PC-9 (cell line): ENCODE measurements around the gene GHITM. TPM values are rescaled to one million over a fixed set of nuclear protein-coding genes. Genes with fewer than 3 reads are reported as not detected.

Experiments
- BruUV-seq: library from RNA; stranded (reverse); fragments of 400-500 nt; replicated peaks from 2 replicates; lab custom pipeline; 2021; lab: Mats Ljungman, UMichigan
- CTCF ChIA-PET: fragments of 300-600 bp; sonication (Branson Sonifier 250); formaldehyde crosslinking; loops from one replicate; lab custom pipeline; 2022; ENCODE audit warnings: antibody characterized with exemption; lab: Charles Lee
- POLR2A ChIA-PET: fragments of 300-600 bp; sonication (Branson Sonifier 250); formaldehyde crosslinking; loops from one replicate; lab custom pipeline; 2022; ENCODE audit warnings: antibody characterized with exemption; ENCODE audit not compliant: unreplicated experiment; lab: Charles Lee
- DNase-seq, 2 experiments: peaks; one replicate each; pipeline versions ENCODE4 v3.0.0 to v3.0.0-alpha.2; 2015 to 2022; ENCODE audit warnings: mixed read lengths in 1 of 2
- H2AFZ ChIP-seq: fragments of 200-600 bp; sonication (generic); 2 replicates; pipeline ENCODE4 v1.8.1; 2017; ENCODE audit warnings: antibody characterized with exemption
- H3F3A ChIP-seq: fragments of 200-600 bp; sonication (generic); 2 replicates; pipeline ENCODE4 v1.8.1; 2017; ENCODE audit warnings: antibody characterized with exemption, mild to moderate bottlenecking, low read depth; ENCODE audit not compliant: insufficient read depth
- H3K27ac ChIP-seq: fragments of 200-600 bp; sonication (generic); 2 replicates; pipeline ENCODE4 v1.6.1; 2016; ENCODE audit warnings: mixed run types
- H3K27me3 ChIP-seq: fragments of 200-600 bp; sonication (generic); 2 replicates; pipeline ENCODE4 v1.6.1; 2016; ENCODE audit warnings: low read depth, mixed run types; ENCODE audit not compliant: insufficient read depth
- H3K36me3 ChIP-seq: fragments of 200-600 bp; sonication (generic); 2 replicates; pipeline ENCODE4 v1.6.1; 2016; ENCODE audit warnings: low read depth, mixed run types
- H3K4me1 ChIP-seq: fragments of 200-600 bp; sonication (generic); replicated peaks from 2 replicates; pipeline ENCODE4 v1.6.1; 2016; ENCODE audit warnings: mixed run types; ENCODE audit not compliant: insufficient read depth
- H3K4me2 ChIP-seq: fragments of 200-600 bp; sonication (generic); 2 replicates; pipeline ENCODE4 v1.6.1; 2017; ENCODE audit warnings: mixed run types
- H3K4me3 ChIP-seq: fragments of 200-600 bp; sonication (generic); 2 replicates; pipeline ENCODE4 v1.6.1; 2016; ENCODE audit warnings: mixed run types
- H3K79me2 ChIP-seq: fragments of 200-600 bp; sonication (generic); 2 replicates; pipeline ENCODE4 v1.6.1; 2017; ENCODE audit warnings: low read depth, mixed run types
- H3K9me2 ChIP-seq: fragments of 200-600 bp; sonication (generic); 2 replicates; pipeline ENCODE4 v1.8.1; 2017; ENCODE audit warnings: mild to moderate bottlenecking; ENCODE audit not compliant: insufficient read depth
- H3K9me3 ChIP-seq: fragments of 200-600 bp; sonication (generic); 2 replicates; pipeline ENCODE4 v1.8.1; 2016; ENCODE audit warnings: low read depth; ENCODE audit not compliant: insufficient read depth
- H4K20me1 ChIP-seq: fragments of 200-600 bp; sonication (generic); 2 replicates; pipeline ENCODE4 v1.8.1; 2017; ENCODE audit not compliant: insufficient read depth
- CTCF ChIP-seq: fragments of 200-600 bp; sonication (generic); conservative IDR thresholded peaks from 2 replicates; pipeline ENCODE4 v1.6.1; 2017; ENCODE audit warnings: mixed run types, antibody characterized with exemption, mild to moderate bottlenecking, moderate library complexity
- EZH2 ChIP-seq: fragments of 200-600 bp; sonication (generic); IDR thresholded peaks from 2 replicates; pipeline ENCODE4 v1.8.0; 2017; ENCODE audit warnings: antibody characterized with exemption, low read depth
- intact Hi-C: fragments of 100-400 bp; cut with micrococcal nuclease; formaldehyde crosslinking; loops from one replicate; pipeline ENCODE4 v1.10.0; 2022; ENCODE audit not compliant: unreplicated experiment
- total RNA-seq: library from RNA; stranded (reverse); gene quantifications from 2 replicates; pipeline ENCODE4 v1.2.3, GENCODE V29; 2021

GHITM gene
- total RNA-seq, 1 experiment from 2014 or later, result 291 TPM

GRCh38 chr10:84196941-84197340 lies 57.6 kb downstream of the GHITM start:
- Histone ChIP-seq H3K27ac (no peak overlapping the region), H3K9me3 (no peaks in the 10 kb centered on the region), H3K27me3 (peaks cover 92% of the 10 kb centered on the region), H3F3A (no peaks in the 10 kb centered on the region), H4K20me1 (0 out of 2 replicates have a peak, but pooled peaks cover 9% of the 10 kb centered on the region), H3K4me1 (no peaks in the 10 kb centered on the region), H2AFZ (no peak overlapping the region), H3K36me3 (no peaks in the 10 kb centered on the region), H3K9me2 (no peaks in the 10 kb centered on the region), H3K79me2 (no peaks in the 10 kb centered on the region), H3K4me2 (no peak overlapping the region), H3K4me3 (no peak overlapping the region)
- BruUV-seq, result no TSS peak
- ChIA-PET CTCF (no interaction called here), POLR2A (no interaction called here)
- TF ChIP-seq CTCF (no peak), EZH2 (no peak)
- DNase-seq, result no peak
- intact Hi-C loops, result no loop called here

- no peaks in the 10 kb centered on the region for H3K79me2 ChIP-seq
- H3K27me3 ChIP-seq, result peaks cover 92% of the 10 kb centered on the region
- no peaks in the 10 kb centered on the region for H3K4me1 ChIP-seq
- H2AFZ ChIP-seq, result no peak overlapping the region
- H4K20me1 ChIP-seq, result 0 out of 2 replicates have a peak, but pooled peaks cover 9% of the 10 kb centered on the region
- H3K4me3 ChIP-seq, result no peak overlapping the region
- no peaks in the 10 kb centered on the region for H3K9me2 ChIP-seq
- ChIA-PET POLR2A (no interaction called here), CTCF (no interaction called here)
- H3K36me3 ChIP-seq, result no peaks in the 10 kb centered on the region
- H3K27ac ChIP-seq, result no peak overlapping the region
- intact Hi-C loops, result no loop called here
- no TSS peak for BruUV-seq
- H3F3A ChIP-seq, result no peaks in the 10 kb centered on the region
- no peak for TF ChIP-seq EZH2
- no peak for TF ChIP-seq CTCF
- H3K9me3 ChIP-seq, result no peaks in the 10 kb centered on the region
- no peak for DNase-seq
- no peak overlapping the region for H3K4me2 ChIP-seq
These were observed 58.3 kb downstream of the GHITM start for GRCh38 chr10:84197643-84198042.

- no peaks in the 10 kb centered on the region for H3K36me3 ChIP-seq
- ChIA-PET POLR2A (no interaction called here), CTCF (no interaction called here)
- TF ChIP-seq EZH2, result no peak
- no peak for TF ChIP-seq CTCF
- intact Hi-C loops, result no loop called here
- H3K27ac ChIP-seq, result no peak overlapping the region
- H4K20me1 ChIP-seq, result 0 out of 2 replicates have a peak, but pooled peaks cover 9% of the 10 kb centered on the region
- H2AFZ ChIP-seq, result no peak overlapping the region
- BruUV-seq, result no TSS peak
- no peaks in the 10 kb centered on the region for H3K79me2 ChIP-seq
- no peaks in the 10 kb centered on the region for H3K4me1 ChIP-seq
- DNase-seq, result no peak
- no peak overlapping the region for H3K4me3 ChIP-seq
- peaks cover 92% of the 10 kb centered on the region for H3K27me3 ChIP-seq
- H3K9me3 ChIP-seq, result no peaks in the 10 kb centered on the region
- no peaks in the 10 kb centered on the region for H3F3A ChIP-seq
- H3K4me2 ChIP-seq, result no peak overlapping the region
- no peaks in the 10 kb centered on the region for H3K9me2 ChIP-seq
These were observed 59.1 kb downstream of the GHITM start for GRCh38 chr10:84198206-84198915.
